Stimulated activated CD8-positive, alpha-beta memory T cell treated with anti-CD3 and anti-CD28 coated beads, Interleukin-4, amount 100 ng/mL, for 48 hours (primary cell): ENCODE results near the gene JMJD8.

Experiments used
- DNase-seq: peaks from one replicate; pipeline ENCODE4 v3.0.0-alpha.2; 2020

Gene JMJD8

GRCh38 chr16:721765-722540 is 37.8 kb upstream of the JMJD8 start:
- DNase-seq = no peak

- peak; percentile 87 for DNase-seq
Measured at GRCh38 chr16:720990-721764, 37.0 kb upstream of the JMJD8 start, which contains the start of gene ANTKMT. TSS of gene ANTKMT (plus strand) at chr16:721146. CDS start at chr16:721275, 129 bp downstream.

- DNase-seq = peak; percentile 73
Measured at GRCh38 chr16:720447-720989, 36.4 kb upstream of the JMJD8 start.

GRCh38 chr16:719815-720446 is 35.8 kb upstream of the JMJD8 start:
- DNase-seq = no peak

- DNase-seq = no peak
Measured at GRCh38 chr16:718922-719321, 34.8 kb upstream of the JMJD8 start.

GRCh38 chr16:718389-718788 is 34.3 kb upstream of the JMJD8 start:
- DNase-seq = no peak

GRCh38 chr16:717450-718245 is 33.5 kb upstream of the JMJD8 start:
- no peak for DNase-seq

GRCh38 chr16:716768-717325 is 32.7 kb upstream of the JMJD8 start:
- DNase-seq = no peak

GRCh38 chr16:716200-716568 is 32.0 kb upstream of the JMJD8 start:
- no peak for DNase-seq

GRCh38 chr16:715477-716199 is 31.5 kb upstream of the JMJD8 start:
- no peak for DNase-seq

- peak; percentile 96 for DNase-seq
Measured at GRCh38 chr16:714558-715476, 30.7 kb upstream of the JMJD8 start, which contains the start of gene METRN. TSS of gene METRN (plus strand) at chr16:715118. CDS start at chr16:715290, 172 bp downstream.

- DNase-seq = no peak
Measured at GRCh38 chr16:714079-714478, 29.9 kb upstream of the JMJD8 start.

- peak; percentile 85 for DNase-seq
Measured at GRCh38 chr16:712740-713250, 28.7 kb upstream of the JMJD8 start.

GRCh38 chr16:711548-712320 is 27.6 kb upstream of the JMJD8 start:
- DNase-seq = peak; percentile 91

- no peak for DNase-seq
Measured at GRCh38 chr16:711084-711483, 26.9 kb upstream of the JMJD8 start.

GRCh38 chr16:710500-711075 is 26.5 kb upstream of the JMJD8 start:
- no peak for DNase-seq

GRCh38 chr16:709566-710499 is 25.7 kb upstream of the JMJD8 start:
- DNase-seq = no peak

GRCh38 chr16:708959-709358 is 24.8 kb upstream of the JMJD8 start:
- DNase-seq = no peak
